ENCODE data around the gene ARID5A. TPM values are rescaled to one million over a fixed set of nuclear protein-coding genes. Genes with fewer than 3 reads are reported as not detected.

Gene ARID5A
- total and polyA plus RNA-seq, 10 of the 15 experiments (the other 5 are each of a cell fraction or from before 2014, with no cell fraction given) = 0.76 to 87.1 (median 37.6) TPM

DNA sequence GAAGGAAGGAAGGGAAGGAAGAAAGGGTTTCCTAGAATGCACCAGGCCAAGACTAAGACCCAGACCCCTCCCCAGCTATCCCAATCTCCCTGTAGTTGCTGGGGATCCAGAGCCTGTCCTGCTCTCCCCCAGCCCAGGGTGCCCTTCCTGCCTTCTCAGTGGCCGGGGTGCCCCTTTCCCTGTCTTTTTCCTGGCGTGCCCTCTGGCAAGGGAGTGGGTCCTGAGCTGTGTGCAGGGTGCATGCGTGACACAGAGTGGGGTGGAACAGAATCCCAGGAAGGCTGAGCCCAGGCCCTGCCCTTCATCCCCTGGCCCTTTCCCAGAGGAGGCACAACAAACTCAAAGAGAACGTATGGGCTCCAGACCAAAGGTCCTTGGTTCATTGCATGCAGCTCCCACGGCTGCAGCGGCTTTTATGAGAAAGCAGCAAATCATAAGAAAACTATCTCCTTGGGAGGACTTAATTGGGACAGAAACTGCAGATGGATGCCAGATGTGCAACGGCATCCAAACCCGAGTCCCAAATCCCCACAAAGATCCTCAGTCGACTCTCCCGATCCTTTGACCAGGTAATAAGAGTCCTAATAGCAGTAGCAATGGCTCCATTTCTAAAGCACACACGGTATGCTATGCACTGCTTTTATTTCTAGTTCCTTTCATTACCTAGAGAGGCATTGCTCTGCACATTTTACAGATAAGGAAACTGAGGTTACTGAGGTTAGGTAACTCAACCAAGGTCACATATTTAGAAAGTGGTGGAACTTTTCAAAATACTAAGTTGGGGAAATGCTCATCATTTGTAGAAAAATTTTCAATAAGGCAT lies 12.7 kb upstream of the ARID5A start:
- H3K9me3 ChIP-seq (replicated peaks; ENCODE audit: control insufficient read depth, insufficient read depth, low read length) = no peaks in the 10 kb centered on the region; the same call in 2 of the 3 replicates
- peaks cover 54% of the 10 kb centered on the region for H3K4me1 ChIP-seq (ENCODE audit: control insufficient read depth, insufficient read depth, low read length)
- peak overlapping the region; percentile 70 for H3K27ac ChIP-seq (ENCODE audit: control insufficient read depth, insufficient read depth)
- no peak overlapping the region for H3K9ac ChIP-seq (ENCODE audit: control insufficient read depth, insufficient read depth, low read length)
- no peaks in the 10 kb centered on the region for H3K36me3 ChIP-seq (ENCODE audit: control insufficient read depth in 2 of 2, insufficient read depth in 2 of 2, low read length in 1 of 2)
- ChIA-PET SMC1A (ENCODE audit: uncharacterized antibody, unreplicated experiment) (interaction anchor here (1.5 to 4.6 kb wide), 2 partner anchors 14 to 35 kb away, joined by 4 to 34 read pairs; no protein-coding TSS in a partner anchor), CTCF (interaction anchor here (1.1 to 1.4 kb wide), 2 partner anchors 11 to 31 kb away, joined by 3 to 8 read pairs; no protein-coding TSS in a partner anchor), RAD21 (ENCODE audit: unreplicated experiment) (interaction anchor here (1.0 to 1.9 kb wide), 8 partner anchors 10 to 115 kb away, joined by 3 to 15 read pairs (median 5); partner anchors contain the start of gene NEURL3), POLR2A (interaction anchor here (1.0 to 2.6 kb wide), 5 partner anchors 10 to 18 kb away, joined by 3 to 15 read pairs (median 6); no protein-coding TSS in a partner anchor)
- no peak for FAIRE-seq
- H3K27me3 ChIP-seq (replicated peaks in 1 of 2; ENCODE audit: control insufficient read depth in 2 of 2, insufficient read depth in 2 of 2, low read length in 1 of 2) = no peaks in the 10 kb centered on the region
- peak; percentile 29; the same call in 1 of the 2 replicates for TF ChIP-seq ZNF217 (IDR thresholded peaks at IDR 0.05)
- TF ChIP-seq TBL1XR1 (IDR thresholded peaks at IDR 0.05; ENCODE audit: low read depth, low read length) = 0 out of 2 replicates have a peak, but pooled peaks have one; percentile 18
- TF ChIP-seq SUZ12 (IDR thresholded peaks at IDR 0.05; ENCODE audit: unreplicated experiment) = no peak
- peak; percentile 78 for TF ChIP-seq RUNX3 (IDR thresholded peaks at IDR 0.05; ENCODE audit: low read length)
- 0 out of 2 replicates have a peak, but pooled peaks have one; percentile 38 for TF ChIP-seq MTA3 (IDR thresholded peaks at IDR 0.05; ENCODE audit: borderline replicate concordance, low read length)
- TF ChIP-seq, protein P1, sequence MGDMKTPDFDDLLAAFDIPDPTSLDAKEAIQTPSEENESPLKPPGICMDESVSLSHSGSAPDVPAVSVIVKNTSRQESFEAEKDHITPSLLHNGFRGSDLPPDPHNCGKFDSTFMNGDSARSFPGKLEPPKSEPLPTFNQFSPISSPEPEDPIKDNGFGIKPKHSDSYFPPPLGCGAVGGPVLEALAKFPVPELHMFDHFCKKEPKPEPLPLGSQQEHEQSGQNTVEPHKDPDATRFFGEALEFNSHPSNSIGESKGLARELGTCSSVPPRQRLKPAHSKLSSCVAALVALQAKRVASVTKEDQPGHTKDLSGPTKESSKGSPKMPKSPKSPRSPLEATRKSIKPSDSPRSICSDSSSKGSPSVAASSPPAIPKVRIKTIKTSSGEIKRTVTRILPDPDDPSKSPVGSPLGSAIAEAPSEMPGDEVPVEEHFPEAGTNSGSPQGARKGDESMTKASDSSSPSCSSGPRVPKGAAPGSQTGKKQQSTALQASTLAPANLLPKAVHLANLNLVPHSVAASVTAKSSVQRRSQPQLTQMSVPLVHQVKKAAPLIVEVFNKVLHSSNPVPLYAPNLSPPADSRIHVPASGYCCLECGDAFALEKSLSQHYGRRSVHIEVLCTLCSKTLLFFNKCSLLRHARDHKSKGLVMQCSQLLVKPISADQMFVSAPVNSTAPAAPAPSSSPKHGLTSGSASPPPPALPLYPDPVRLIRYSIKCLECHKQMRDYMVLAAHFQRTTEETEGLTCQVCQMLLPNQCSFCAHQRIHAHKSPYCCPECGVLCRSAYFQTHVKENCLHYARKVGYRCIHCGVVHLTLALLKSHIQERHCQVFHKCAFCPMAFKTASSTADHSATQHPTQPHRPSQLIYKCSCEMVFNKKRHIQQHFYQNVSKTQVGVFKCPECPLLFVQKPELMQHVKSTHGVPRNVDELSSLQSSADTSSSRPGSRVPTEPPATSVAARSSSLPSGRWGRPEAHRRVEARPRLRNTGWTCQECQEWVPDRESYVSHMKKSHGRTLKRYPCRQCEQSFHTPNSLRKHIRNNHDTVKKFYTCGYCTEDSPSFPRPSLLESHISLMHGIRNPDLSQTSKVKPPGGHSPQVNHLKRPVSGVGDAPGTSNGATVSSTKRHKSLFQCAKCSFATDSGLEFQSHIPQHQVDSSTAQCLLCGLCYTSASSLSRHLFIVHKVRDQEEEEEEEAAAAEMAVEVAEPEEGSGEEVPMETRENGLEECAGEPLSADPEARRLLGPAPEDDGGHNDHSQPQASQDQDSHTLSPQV (IDR thresholded peaks at IDR 0.05) = no peak
- 0 out of 3 replicates have a peak, but pooled peaks have one; percentile 5 for ATAC-seq
- H4K20me1 ChIP-seq (ENCODE audit: control insufficient read depth, insufficient read depth) = no peaks in the 10 kb centered on the region
- in situ Hi-C loops (cut with MboI) = no loop called here
- H3K79me2 ChIP-seq (ENCODE audit: control insufficient read depth, insufficient read depth, low read length) = no peaks in the 10 kb centered on the region
- peak overlapping the region; percentile 15 for H2AFZ ChIP-seq (ENCODE audit: control insufficient read depth, low read depth, low read length)
- H3K4me3 ChIP-seq = peak overlapping the region; percentile 35
- no peak for DNase-seq (ENCODE audit: low read depth, low spot score)
- peak overlapping the region; percentile 81 for H3K4me2 ChIP-seq (ENCODE audit: control insufficient read depth, insufficient read depth)
- BruUV-seq (replicated peaks) = no TSS peak
- WGBS (ENCODE audit: insufficient coverage, insufficient replicate concordance, low lambda C conversion rate, missing lambda C conversion rate) = 8% methylated on average over 11 of the region's 11 CpGs
- intact Hi-C loops (cut with micrococcal nuclease; ENCODE audit: unreplicated experiment) = no loop called here

Data from GM12878 (cell line).